Stomach (tissue), 4 donors: ENCODE measurements around the gene NCOA3.

ENCODE experiments used
- POLR2A ChIP-seq, 4 donors: fragments of 450-650 bp; IDR thresholded peaks; one replicate each; pipeline ENCODE4 v1.6.1; 2016; ENCODE audit warnings: antibody characterized with exemption in 4 of 4, control low read depth in 2 of 4, mild to moderate bottlenecking in 1 of 4, moderate library complexity in 1 of 4
- TF ChIP-seq, protein P1 (sequence below), 7 experiments: fragments of 450-650 bp in 4 of 7; fragments of 200-600 bp in 3 of 7; sonication (generic) in 3 of 7; IDR thresholded peaks; one replicate each; pipeline ENCODE4 v1.5.1; 2016 to 2019; ENCODE audit warnings: antibody characterized with exemption in 7 of 7, control low read depth in 2 of 7, mild to moderate bottlenecking in 1 of 7

- TF ChIP-seq, protein P1, sequence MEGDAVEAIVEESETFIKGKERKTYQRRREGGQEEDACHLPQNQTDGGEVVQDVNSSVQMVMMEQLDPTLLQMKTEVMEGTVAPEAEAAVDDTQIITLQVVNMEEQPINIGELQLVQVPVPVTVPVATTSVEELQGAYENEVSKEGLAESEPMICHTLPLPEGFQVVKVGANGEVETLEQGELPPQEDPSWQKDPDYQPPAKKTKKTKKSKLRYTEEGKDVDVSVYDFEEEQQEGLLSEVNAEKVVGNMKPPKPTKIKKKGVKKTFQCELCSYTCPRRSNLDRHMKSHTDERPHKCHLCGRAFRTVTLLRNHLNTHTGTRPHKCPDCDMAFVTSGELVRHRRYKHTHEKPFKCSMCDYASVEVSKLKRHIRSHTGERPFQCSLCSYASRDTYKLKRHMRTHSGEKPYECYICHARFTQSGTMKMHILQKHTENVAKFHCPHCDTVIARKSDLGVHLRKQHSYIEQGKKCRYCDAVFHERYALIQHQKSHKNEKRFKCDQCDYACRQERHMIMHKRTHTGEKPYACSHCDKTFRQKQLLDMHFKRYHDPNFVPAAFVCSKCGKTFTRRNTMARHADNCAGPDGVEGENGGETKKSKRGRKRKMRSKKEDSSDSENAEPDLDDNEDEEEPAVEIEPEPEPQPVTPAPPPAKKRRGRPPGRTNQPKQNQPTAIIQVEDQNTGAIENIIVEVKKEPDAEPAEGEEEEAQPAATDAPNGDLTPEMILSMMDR (IDR thresholded peaks at IDR 0.05) = no peak
- TF ChIP-seq POLR2A (IDR thresholded peaks at IDR 0.05) = no peak
Measured at GRCh38 chr20:47509685-47510084, 8.0 kb downstream of the NCOA3 start.
